ENCODE measurements around the gene COL25A1. TPM values are rescaled to one million over a fixed set of nuclear protein-coding genes. Genes with fewer than 3 reads are reported as not detected.
A peak's percentile ranks its signal among the peaks of the same experiment; 100 is the strongest.

The COL25A1 gene
- 5.6 TPM for total RNA-seq

DNA sequence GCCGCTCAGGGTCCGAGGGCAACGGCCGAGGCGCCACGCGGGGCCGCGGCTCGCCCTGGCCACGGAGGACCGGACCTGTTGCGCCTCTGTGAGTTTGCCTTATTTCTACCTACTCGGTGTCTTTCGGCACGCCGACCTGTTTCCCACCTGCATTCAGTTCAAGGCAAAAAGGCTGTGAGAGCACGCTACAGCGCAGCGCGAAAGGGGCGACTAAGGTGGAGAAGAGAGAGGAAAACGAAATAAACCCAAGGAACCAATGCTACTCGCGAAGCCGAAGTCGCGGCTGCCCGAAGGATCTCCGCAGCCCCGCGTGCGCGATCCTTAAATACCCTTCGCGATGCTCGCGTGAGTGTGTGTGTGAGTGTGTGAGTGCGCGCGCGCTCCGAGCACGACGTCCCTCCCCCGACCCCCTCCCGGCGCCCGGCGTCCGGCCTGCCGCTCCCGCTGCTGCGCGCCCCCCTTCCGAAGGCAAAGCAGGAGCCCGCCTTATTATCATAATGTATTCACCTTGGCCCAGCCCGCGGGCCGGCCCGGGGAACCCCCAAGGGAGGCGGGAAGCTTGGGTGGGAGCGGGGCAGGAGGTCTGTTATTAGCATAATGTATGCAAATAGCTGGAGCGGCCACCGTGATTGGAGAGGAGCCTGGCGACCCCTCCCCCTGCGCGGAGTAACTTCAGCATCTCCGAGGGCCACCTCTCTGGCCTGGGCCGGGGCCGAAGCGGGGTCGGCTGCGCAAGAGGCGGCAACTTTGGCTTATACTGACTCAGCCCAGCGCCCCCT, at the start of gene COL25A1:
Gene COL25A1, minus strand, starts transcription at position 298 of the 779 bp plus-strand sequence.
- H3K4me1 ChIP-seq = peaks cover 0 to 8% of the 10 kb centered on the region in 2 donors
- peak within 1 kb of the TSS; percentile 15 to 46 for H3K27ac ChIP-seq
- no peaks in the 10 kb centered on the region for H3K9me3 ChIP-seq
- H3K4me3 ChIP-seq = peak within 1 kb of the TSS; percentile 67 to 68
- no peaks in the 10 kb centered on the region for H3K36me3 ChIP-seq
- TF ChIP-seq, protein P1, sequence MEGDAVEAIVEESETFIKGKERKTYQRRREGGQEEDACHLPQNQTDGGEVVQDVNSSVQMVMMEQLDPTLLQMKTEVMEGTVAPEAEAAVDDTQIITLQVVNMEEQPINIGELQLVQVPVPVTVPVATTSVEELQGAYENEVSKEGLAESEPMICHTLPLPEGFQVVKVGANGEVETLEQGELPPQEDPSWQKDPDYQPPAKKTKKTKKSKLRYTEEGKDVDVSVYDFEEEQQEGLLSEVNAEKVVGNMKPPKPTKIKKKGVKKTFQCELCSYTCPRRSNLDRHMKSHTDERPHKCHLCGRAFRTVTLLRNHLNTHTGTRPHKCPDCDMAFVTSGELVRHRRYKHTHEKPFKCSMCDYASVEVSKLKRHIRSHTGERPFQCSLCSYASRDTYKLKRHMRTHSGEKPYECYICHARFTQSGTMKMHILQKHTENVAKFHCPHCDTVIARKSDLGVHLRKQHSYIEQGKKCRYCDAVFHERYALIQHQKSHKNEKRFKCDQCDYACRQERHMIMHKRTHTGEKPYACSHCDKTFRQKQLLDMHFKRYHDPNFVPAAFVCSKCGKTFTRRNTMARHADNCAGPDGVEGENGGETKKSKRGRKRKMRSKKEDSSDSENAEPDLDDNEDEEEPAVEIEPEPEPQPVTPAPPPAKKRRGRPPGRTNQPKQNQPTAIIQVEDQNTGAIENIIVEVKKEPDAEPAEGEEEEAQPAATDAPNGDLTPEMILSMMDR (IDR thresholded peaks at IDR 0.05) = no peak
- intact Hi-C loops (cut with DNase I) = loop anchor here (2.0 to 10.0 kb wide), 2 partner anchors 38 to 468 kb away; no protein-coding TSS in a partner anchor
- peak; percentile 12 to 76 for DNase-seq (ENCODE audit: low spot score in 2 of 2)
- H3K27me3 ChIP-seq = no peaks in the 10 kb centered on the region

DNA sequence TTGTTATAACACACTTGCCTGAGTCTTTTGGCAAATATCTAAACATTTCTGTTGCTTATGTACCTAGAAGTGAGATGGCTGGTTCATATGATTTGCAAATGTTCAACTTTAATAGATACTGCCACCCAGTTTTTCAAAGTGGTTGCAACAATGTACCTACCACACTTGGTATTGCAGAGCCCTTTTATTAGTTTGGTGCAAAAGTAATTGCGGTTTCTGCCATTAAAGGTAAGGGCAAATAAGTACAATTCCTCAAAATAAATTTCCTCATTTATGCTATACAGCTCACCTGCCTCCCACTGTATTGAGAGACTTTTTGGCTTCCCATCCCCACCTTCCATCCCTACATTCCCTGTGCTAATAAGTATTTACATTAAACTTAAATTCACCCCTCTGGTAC, 47.7 kb upstream of the COL25A1 start:
- no peaks in the 10 kb centered on the region for H3K4me1 ChIP-seq
- no peak overlapping the region for H3K27ac ChIP-seq
- no peaks in the 10 kb centered on the region for H3K36me3 ChIP-seq
- H3K9me3 ChIP-seq = no peaks in the 10 kb centered on the region
- H3K4me3 ChIP-seq = no peak overlapping the region
- no peak for DNase-seq (ENCODE audit: low spot score in 2 of 2)
- TF ChIP-seq, protein P1 (IDR thresholded peaks at IDR 0.05) = no peak
- no peaks in the 10 kb centered on the region for H3K27me3 ChIP-seq
- intact Hi-C loops (cut with DNase I) = no loop called here

DNA sequence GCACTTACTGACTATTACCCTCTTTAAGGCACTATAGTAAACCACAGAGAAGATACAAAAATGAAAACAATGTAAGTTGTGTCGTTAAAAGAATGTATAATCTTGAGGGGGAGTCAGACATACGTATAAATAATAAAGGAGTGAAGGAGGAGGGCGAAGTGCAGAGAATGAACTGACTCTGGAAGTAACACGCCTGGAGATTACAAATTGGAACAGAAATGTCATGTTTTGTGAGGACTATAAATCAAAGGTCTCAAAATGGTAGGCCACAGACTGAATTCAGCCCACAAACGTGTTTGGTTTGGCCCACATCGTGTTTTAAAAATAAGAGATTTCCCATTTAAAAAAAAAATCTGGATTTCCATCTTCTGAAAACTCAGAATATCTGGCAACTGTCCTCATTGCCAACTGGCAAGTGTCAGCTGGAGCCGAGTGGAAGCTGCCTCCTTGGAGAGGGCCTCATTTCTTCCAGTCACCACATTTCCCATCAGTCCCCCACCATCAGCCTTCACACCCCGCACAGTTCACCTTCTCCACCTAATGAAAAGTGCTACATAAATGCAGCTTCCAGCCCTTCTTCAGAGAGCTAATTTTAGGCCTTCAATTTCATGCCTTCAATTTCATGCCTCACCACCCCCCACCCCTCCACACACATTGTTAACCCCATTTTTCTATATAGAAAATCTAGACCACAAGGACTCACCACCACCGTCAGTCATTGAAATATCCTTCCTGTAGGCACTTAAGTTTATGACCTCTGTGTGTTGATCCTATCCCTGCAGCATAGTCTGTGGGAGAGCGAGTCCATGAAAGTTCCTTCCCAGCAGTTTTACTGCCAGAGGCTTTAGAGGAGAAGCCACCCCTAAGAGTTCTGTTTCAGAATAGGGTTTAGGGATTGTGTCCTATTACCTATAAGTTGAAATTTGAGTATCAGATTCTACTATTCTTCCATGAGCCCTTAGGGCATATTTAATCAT, 32.0 kb upstream of the COL25A1 start:
- H3K4me1 ChIP-seq = peaks cover 0 to 6% of the 10 kb centered on the region in 2 donors
- no peaks in the 10 kb centered on the region for H3K27me3 ChIP-seq
- H3K36me3 ChIP-seq = no peaks in the 10 kb centered on the region
- H3K27ac ChIP-seq = peak overlapping the region in 1 of 2 donors; percentile 44
- no peak overlapping the region for H3K4me3 ChIP-seq
- H3K9me3 ChIP-seq = peaks cover 0 to under 1% of the 10 kb centered on the region in 2 donors
- TF ChIP-seq, protein P1 (IDR thresholded peaks at IDR 0.05) = no peak
- DNase-seq (ENCODE audit: low spot score in 2 of 2) = no peak
- intact Hi-C loops (cut with DNase I) = no loop called here

GRCh38 chr4:109332926-109333464, 30.5 kb upstream of the COL25A1 start:
- no peaks in the 10 kb centered on the region for H3K9me3 ChIP-seq
- TF ChIP-seq, protein P1 (IDR thresholded peaks at IDR 0.05) = no peak
- peak overlapping the region in 1 of 2 donors; percentile 44 for H3K27ac ChIP-seq
- DNase-seq (ENCODE audit: low spot score in 2 of 2) = no peak
- H3K36me3 ChIP-seq = no peaks in the 10 kb centered on the region
- no peaks in the 10 kb centered on the region for H3K27me3 ChIP-seq
- intact Hi-C loops (cut with DNase I) = no loop called here
- H3K4me3 ChIP-seq = no peak overlapping the region
- peaks cover 0 to 6% of the 10 kb centered on the region in 2 donors for H3K4me1 ChIP-seq

DNA sequence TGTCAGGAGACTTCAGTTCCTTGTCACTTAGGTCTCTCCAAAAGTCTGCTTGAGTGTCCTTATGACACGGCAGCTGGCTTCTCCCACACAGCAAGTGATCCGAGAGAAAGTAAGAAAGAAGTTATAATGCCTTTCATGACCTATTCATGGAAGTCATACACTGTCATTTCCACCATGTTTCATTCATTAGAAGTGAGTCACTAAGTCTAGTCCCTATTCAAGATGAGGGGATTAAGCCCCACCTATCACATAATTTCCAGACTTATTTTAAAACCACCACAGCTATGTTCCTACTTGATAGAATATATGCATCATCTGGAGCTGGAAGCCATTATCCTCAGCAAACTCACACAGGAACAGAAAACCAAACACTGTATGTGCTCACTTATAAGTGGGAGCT, 25.2 kb upstream of the COL25A1 start:
- H3K9me3 ChIP-seq = peaks cover 0 to 4% of the 10 kb centered on the region in 2 donors
- no peak for DNase-seq (ENCODE audit: low spot score in 2 of 2)
- no peak overlapping the region for H3K27ac ChIP-seq
- TF ChIP-seq, protein P1 (IDR thresholded peaks at IDR 0.05) = no peak
- H3K4me3 ChIP-seq = no peak overlapping the region
- H3K27me3 ChIP-seq = no peaks in the 10 kb centered on the region
- intact Hi-C loops (cut with DNase I) = no loop called here
- H3K36me3 ChIP-seq = no peaks in the 10 kb centered on the region
- H3K4me1 ChIP-seq = no peaks in the 10 kb centered on the region

All from ascending aorta (tissue), 2 donors.